Measurements from ENCODE around the gene DISP1.

GRCh38 chr1:222787729-222788128 lies 27.1 kb upstream of the DISP1 start:
- TF ChIP-seq CTCF (IDR thresholded peaks at IDR 0.05) (no peak), ZFX (IDR thresholded peaks at IDR 0.05; ENCODE audit: borderline replicate concordance) (no peak)

Measured in 22Rv1 (cell line).